GM18508 (cell line): ENCODE results near the gene PTPN2.

Experiments
- ATAC-seq: cut with Tn5 transposase; IDR thresholded peaks from one replicate; pipeline ENCODE4 v1.9.1; 2021; ENCODE audit warnings: moderate number of reproducible peaks; ENCODE audit not compliant: insufficient read depth, unreplicated experiment

PTPN2 gene

GRCh38 chr18:12861637-12862036 is 22.4 kb downstream of the PTPN2 start:
- ATAC-seq = no peak

GRCh38 chr18:12860530-12860929 is 23.5 kb downstream of the PTPN2 start:
- no peak for ATAC-seq

- ATAC-seq = no peak
Measured at GRCh38 chr18:12858991-12859390, 25.0 kb downstream of the PTPN2 start.

GRCh38 chr18:12857991-12858544 is 26.0 kb downstream of the PTPN2 start:
- ATAC-seq = no peak

- ATAC-seq = no peak
Measured at GRCh38 chr18:12857215-12857905, 26.7 kb downstream of the PTPN2 start.

GRCh38 chr18:12855916-12856315 is 28.1 kb downstream of the PTPN2 start:
- ATAC-seq = no peak

GRCh38 chr18:12852566-12853315 is 31.3 kb downstream of the PTPN2 start:
- ATAC-seq = no peak

GRCh38 chr18:12851716-12852115 is 32.3 kb downstream of the PTPN2 start:
- no peak for ATAC-seq

- no peak for ATAC-seq
Measured at GRCh38 chr18:12849548-12849947, 34.5 kb downstream of the PTPN2 start.

GRCh38 chr18:12848405-12848804 is 35.6 kb downstream of the PTPN2 start:
- no peak for ATAC-seq

GRCh38 chr18:12844391-12844790 is 39.6 kb downstream of the PTPN2 start:
- no peak for ATAC-seq

- ATAC-seq = no peak
Measured at GRCh38 chr18:12843420-12844350, 40.4 kb downstream of the PTPN2 start.

GRCh38 chr18:12842459-12843380 is 41.3 kb downstream of the PTPN2 start:
- no peak for ATAC-seq

GRCh38 chr18:12841070-12841469 is 43.0 kb downstream of the PTPN2 start:
- ATAC-seq = no peak

- ATAC-seq = no peak
Measured at GRCh38 chr18:12840382-12840781, 43.7 kb downstream of the PTPN2 start.

GRCh38 chr18:12839526-12840196 is 44.4 kb downstream of the PTPN2 start:
- ATAC-seq = peak; percentile 78

GRCh38 chr18:12839057-12839525 is 44.9 kb downstream of the PTPN2 start:
- ATAC-seq = peak; percentile 19

- ATAC-seq = no peak
Measured at GRCh38 chr18:12838178-12838634, 45.8 kb downstream of the PTPN2 start.

- no peak for ATAC-seq
Measured at GRCh38 chr18:12837747-12838146, 46.3 kb downstream of the PTPN2 start.
